ENCODE data around the gene ZC3H14. TPM values are rescaled to one million over a fixed set of nuclear protein-coding genes. Genes with fewer than 3 reads are reported as not detected.
A peak's percentile ranks its signal among the peaks of the same experiment; 100 is the strongest.

The ZC3H14 gene
- total and polyA plus RNA-seq, 10 of the 15 experiments (the other 5 are each of a cell fraction or from before 2014, with no cell fraction given) = 17.9 to 97.1 (median 47.6) TPM

GRCh38 chr14:88562532-88562830, 356 bp upstream of the ZC3H14 start:
- no TSS peak for BruUV-seq (replicated peaks)
- H4K20me1 ChIP-seq (ENCODE audit: control insufficient read depth, insufficient read depth) = no peaks in the 10 kb centered on the region
- ChIA-PET CTCF (interaction anchor here (1.4 to 2.6 kb wide), 2 partner anchors 71 to 105 kb away, joined by 3 to 9 read pairs; no protein-coding TSS in a partner anchor), SMC1A (ENCODE audit: uncharacterized antibody, unreplicated experiment) (no interaction called here), RAD21 (ENCODE audit: unreplicated experiment) (interaction anchor here (1.0 kb wide), 1 partner anchor 107 kb away, joined by 3 read pairs; no protein-coding TSS in a partner anchor), POLR2A (no interaction called here)
- 0 out of 2 replicates have a peak overlapping the region, but pooled peaks have one; percentile 66 for H3K9ac ChIP-seq (ENCODE audit: control insufficient read depth, insufficient read depth, low read length)
- no peaks in the 10 kb centered on the region; a peak in 2 of 4 replicates for H3K27me3 ChIP-seq (replicated peaks in 1 of 2; ENCODE audit: control insufficient read depth in 2 of 2, insufficient read depth in 2 of 2, low read length in 1 of 2)
- intact Hi-C loops (cut with micrococcal nuclease; ENCODE audit: unreplicated experiment) (loop anchor here (5.0 kb wide), 1 partner anchor 70 kb away; no protein-coding TSS in a partner anchor), in situ Hi-C loops (cut with MboI) (no loop called here)
- WGBS (ENCODE audit: insufficient coverage, insufficient replicate concordance, low lambda C conversion rate, missing lambda C conversion rate) = 21% methylated on average over 5 of the region's 5 CpGs
- H3K9me3 ChIP-seq (replicated peaks; ENCODE audit: control insufficient read depth, insufficient read depth, low read length) = no peaks in the 10 kb centered on the region; the same call in 2 of the 3 replicates
- DNase-seq (ENCODE audit: low read depth, low spot score) (no peak), ATAC-seq (no peak), FAIRE-seq (no peak)
- H3K4me2 ChIP-seq (ENCODE audit: control insufficient read depth, insufficient read depth) = peak overlapping the region; percentile 64
- peak overlapping the region; percentile 79 for H2AFZ ChIP-seq (ENCODE audit: control insufficient read depth, low read depth, low read length)
- H3K36me3 ChIP-seq (ENCODE audit: control insufficient read depth in 2 of 2, insufficient read depth in 2 of 2, low read length in 1 of 2) = no peaks in the 10 kb centered on the region
- H3K4me1 ChIP-seq (ENCODE audit: control insufficient read depth, insufficient read depth, low read length) = no peaks in the 10 kb centered on the region
- H3K27ac ChIP-seq (ENCODE audit: control insufficient read depth, insufficient read depth) = no peak overlapping the region
- peak overlapping the region; percentile 52 for H3K4me3 ChIP-seq
- peaks cover 17% of the 10 kb centered on the region for H3K79me2 ChIP-seq (ENCODE audit: control insufficient read depth, insufficient read depth, low read length)
- TF ChIP-seq, protein P1, sequence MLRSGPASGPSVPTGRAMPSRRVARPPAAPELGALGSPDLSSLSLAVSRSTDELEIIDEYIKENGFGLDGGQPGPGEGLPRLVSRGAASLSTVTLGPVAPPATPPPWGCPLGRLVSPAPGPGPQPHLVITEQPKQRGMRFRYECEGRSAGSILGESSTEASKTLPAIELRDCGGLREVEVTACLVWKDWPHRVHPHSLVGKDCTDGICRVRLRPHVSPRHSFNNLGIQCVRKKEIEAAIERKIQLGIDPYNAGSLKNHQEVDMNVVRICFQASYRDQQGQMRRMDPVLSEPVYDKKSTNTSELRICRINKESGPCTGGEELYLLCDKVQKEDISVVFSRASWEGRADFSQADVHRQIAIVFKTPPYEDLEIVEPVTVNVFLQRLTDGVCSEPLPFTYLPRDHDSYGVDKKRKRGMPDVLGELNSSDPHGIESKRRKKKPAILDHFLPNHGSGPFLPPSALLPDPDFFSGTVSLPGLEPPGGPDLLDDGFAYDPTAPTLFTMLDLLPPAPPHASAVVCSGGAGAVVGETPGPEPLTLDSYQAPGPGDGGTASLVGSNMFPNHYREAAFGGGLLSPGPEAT (IDR thresholded peaks at IDR 0.05; ENCODE audit: low read depth) = no peak
- TF ChIP-seq, protein P2, sequence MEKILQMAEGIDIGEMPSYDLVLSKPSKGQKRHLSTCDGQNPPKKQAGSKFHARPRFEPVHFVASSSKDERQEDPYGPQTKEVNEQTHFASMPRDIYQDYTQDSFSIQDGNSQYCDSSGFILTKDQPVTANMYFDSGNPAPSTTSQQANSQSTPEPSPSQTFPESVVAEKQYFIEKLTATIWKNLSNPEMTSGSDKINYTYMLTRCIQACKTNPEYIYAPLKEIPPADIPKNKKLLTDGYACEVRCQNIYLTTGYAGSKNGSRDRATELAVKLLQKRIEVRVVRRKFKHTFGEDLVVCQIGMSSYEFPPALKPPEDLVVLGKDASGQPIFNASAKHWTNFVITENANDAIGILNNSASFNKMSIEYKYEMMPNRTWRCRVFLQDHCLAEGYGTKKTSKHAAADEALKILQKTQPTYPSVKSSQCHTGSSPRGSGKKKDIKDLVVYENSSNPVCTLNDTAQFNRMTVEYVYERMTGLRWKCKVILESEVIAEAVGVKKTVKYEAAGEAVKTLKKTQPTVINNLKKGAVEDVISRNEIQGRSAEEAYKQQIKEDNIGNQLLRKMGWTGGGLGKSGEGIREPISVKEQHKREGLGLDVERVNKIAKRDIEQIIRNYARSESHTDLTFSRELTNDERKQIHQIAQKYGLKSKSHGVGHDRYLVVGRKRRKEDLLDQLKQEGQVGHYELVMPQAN (conservative IDR thresholded peaks at IDR 0.05) = peak; percentile 11; the same call in 1 of the 2 replicates
- TF ChIP-seq ZNF217 (IDR thresholded peaks at IDR 0.05) = peak; percentile 76; the same call in 1 of the 2 replicates

Measured in GM12878 (cell line).